Brain microvascular endothelial cell (primary cell): Measurements from ENCODE around the gene UNC5B.

Source experiments
- DNase-seq: peaks from one replicate; pipeline ENCODE4 v3.0.0-alpha.2; 2020
- H3K27ac ChIP-seq: fragments of 250-450 bp; sonication (Bioruptor Pico); 2 replicates; pipeline ENCODE4 v1.5.1; 2020; ENCODE audit warnings: mild to moderate bottlenecking, moderate library complexity
- H3K27me3 ChIP-seq: fragments of 250-450 bp; sonication (Bioruptor Pico); replicated peaks from 2 replicates; pipeline ENCODE4 v1.5.1; 2020; ENCODE audit warnings: mild to moderate bottlenecking
- H3K36me3 ChIP-seq: fragments of 250-450 bp; sonication (Bioruptor Pico); replicated peaks from 2 replicates; pipeline ENCODE4 v1.5.1; 2020; ENCODE audit warnings: mild to moderate bottlenecking
- H3K4me3 ChIP-seq: 2 replicates; pipeline ENCODE4 v1.5.1; 2011; ENCODE audit warnings: low read depth, mild to moderate bottlenecking, control low read depth, low read length, moderate library complexity
- CTCF ChIP-seq: IDR thresholded peaks from 2 replicates; pipeline ENCODE4 v1.5.1; 2011; ENCODE audit warnings: low read depth, mild to moderate bottlenecking, moderate library complexity, low read length, control low read depth, inconsistent platforms; ENCODE audit errors: missing control alignments
- in situ Hi-C: cut with HindIII; loops from 2 replicates; pipeline ENCODE4 v1.10.0; 2017; ENCODE audit warnings: low sequenced_read_pairs, low pct_ligation_motif_present

The UNC5B gene

DNA sequence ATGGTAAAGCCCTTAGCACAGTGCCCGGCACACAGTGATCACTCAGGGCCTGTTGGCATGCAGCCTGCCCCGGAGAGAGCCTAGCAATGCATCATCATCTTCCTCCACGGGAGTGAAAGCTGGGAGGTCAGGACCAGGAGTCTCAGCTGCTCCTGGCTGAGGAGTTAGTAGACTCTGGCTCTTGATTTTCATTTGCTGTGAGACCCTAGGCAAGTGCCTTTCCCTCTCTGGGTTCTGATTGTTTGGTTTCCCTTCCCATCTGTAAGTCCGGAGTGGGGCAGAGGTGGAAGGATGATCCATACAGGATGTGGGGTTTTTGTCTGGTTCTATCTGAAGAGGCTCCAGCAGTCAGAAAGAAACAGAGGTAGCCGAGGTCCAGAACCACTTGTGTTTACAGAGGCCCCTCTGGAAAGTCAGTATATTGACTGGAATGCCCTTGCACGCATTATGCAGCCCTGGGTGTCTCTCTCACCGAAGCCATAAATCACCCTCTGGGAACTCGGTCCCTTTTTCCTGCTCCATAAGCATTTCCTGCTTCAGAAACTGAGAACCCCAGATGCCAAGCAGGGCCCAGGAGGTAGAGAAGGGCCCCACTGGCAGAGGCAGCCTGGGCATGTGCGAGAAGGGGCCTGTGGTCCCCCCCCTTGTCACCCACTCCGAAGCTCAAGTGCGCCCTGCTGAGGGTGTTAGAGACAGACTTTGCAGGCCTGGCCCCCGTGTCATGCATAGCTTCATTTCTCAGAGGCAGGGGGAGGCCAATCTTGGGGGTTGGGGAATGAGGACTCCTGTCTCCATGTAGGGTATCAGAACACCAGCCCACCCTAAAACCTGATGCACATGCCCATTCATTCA, 8.5 kb downstream of the UNC5B start:
- in situ Hi-C loops, result no loop called here
- H3K36me3 ChIP-seq, result no peaks in the 10 kb centered on the region
- no peaks in the 10 kb centered on the region for H3K27me3 ChIP-seq
- no peak overlapping the region for H3K27ac ChIP-seq
- no peak overlapping the region for H3K4me3 ChIP-seq
- TF ChIP-seq CTCF, result no peak
- DNase-seq, result no peak

GRCh38 chr10:71221586-71222202, 9.3 kb downstream of the UNC5B start:
- in situ Hi-C loops, result no loop called here
- no peak overlapping the region for H3K4me3 ChIP-seq
- no peak for TF ChIP-seq CTCF
- H3K36me3 ChIP-seq, result no peaks in the 10 kb centered on the region
- no peak for DNase-seq
- no peaks in the 10 kb centered on the region for H3K27me3 ChIP-seq
- no peak overlapping the region for H3K27ac ChIP-seq

- H3K27ac ChIP-seq, result no peak overlapping the region
- DNase-seq, result no peak
- peak; percentile 10 for TF ChIP-seq CTCF
- H3K27me3 ChIP-seq, result no peaks in the 10 kb centered on the region
- H3K4me3 ChIP-seq, result no peak overlapping the region
- in situ Hi-C loops, result no loop called here
- no peaks in the 10 kb centered on the region for H3K36me3 ChIP-seq
Observed at GRCh38 chr10:71222601-71223346, 10.4 kb downstream of the UNC5B start.

GRCh38 chr10:71223347-71224058, 11.1 kb downstream of the UNC5B start:
- no peak overlapping the region for H3K27ac ChIP-seq
- H3K36me3 ChIP-seq, result no peaks in the 10 kb centered on the region
- DNase-seq, result no peak
- TF ChIP-seq CTCF, result no peak
- no peaks in the 10 kb centered on the region for H3K27me3 ChIP-seq
- in situ Hi-C loops, result no loop called here
- no peak overlapping the region for H3K4me3 ChIP-seq

- H3K4me3 ChIP-seq, result no peak overlapping the region
- no peaks in the 10 kb centered on the region for H3K27me3 ChIP-seq
- in situ Hi-C loops, result no loop called here
- H3K36me3 ChIP-seq, result no peaks in the 10 kb centered on the region
- DNase-seq, result no peak
- H3K27ac ChIP-seq, result no peak overlapping the region
- TF ChIP-seq CTCF, result no peak
Observed at GRCh38 chr10:71225291-71226058, 13.1 kb downstream of the UNC5B start.
